Keratinocyte (primary cell): ENCODE measurements around the gene NLRP1.

Experiments
- EZH2 ChIP-seq: IDR thresholded peaks from one replicate; pipeline ENCODE4 v1.6.1; 2012; ENCODE audit warnings: inconsistent platforms, mild to moderate bottlenecking, low read length, moderate library complexity
- TF ChIP-seq, protein P1 (sequence below), 3 experiments: IDR thresholded peaks in 1 of 3; conservative IDR thresholded peaks in 1 of 3; optimal IDR thresholded peaks in 1 of 3; 2 replicates in 2 of 3; 3 replicates in 1 of 3; pipeline versions ENCODE3 to v1.5.1; 2011; ENCODE audit warnings: low read length in 3 of 3, mild to moderate bottlenecking in 3 of 3, moderate library complexity in 2 of 3, control low read depth in 1 of 3, inconsistent platforms in 1 of 3; ENCODE audit not compliant: insufficient read depth in 2 of 3; ENCODE audit errors: extremely low read depth in 1 of 3

DNA sequence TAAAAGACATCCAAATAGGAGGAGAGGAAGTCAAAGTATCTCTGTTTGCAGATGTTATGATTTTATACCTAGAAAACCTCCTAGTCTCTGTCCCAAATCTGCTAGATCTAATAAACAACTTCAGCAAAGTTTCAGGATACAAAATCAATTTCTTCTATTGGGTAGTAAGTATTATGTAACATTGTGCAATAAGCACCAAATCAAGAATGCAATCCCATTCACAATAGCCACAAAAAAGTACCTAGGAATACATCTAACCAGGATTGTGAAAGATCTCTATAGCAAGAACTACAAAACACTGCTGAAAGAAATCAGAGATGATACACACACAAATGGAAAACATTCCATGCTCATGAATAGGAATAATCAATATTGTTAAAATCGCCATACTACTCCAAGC is 13.0 kb downstream of the NLRP1 start:
- TF ChIP-seq, protein P1, sequence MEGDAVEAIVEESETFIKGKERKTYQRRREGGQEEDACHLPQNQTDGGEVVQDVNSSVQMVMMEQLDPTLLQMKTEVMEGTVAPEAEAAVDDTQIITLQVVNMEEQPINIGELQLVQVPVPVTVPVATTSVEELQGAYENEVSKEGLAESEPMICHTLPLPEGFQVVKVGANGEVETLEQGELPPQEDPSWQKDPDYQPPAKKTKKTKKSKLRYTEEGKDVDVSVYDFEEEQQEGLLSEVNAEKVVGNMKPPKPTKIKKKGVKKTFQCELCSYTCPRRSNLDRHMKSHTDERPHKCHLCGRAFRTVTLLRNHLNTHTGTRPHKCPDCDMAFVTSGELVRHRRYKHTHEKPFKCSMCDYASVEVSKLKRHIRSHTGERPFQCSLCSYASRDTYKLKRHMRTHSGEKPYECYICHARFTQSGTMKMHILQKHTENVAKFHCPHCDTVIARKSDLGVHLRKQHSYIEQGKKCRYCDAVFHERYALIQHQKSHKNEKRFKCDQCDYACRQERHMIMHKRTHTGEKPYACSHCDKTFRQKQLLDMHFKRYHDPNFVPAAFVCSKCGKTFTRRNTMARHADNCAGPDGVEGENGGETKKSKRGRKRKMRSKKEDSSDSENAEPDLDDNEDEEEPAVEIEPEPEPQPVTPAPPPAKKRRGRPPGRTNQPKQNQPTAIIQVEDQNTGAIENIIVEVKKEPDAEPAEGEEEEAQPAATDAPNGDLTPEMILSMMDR (optimal IDR thresholded peaks at IDR 0.05 in 1 of 3, IDR thresholded peaks at IDR 0.05 in 1 of 3, conservative IDR thresholded peaks at IDR 0.05 in 1 of 3; ENCODE audit: extremely low read depth in 1 of 3, insufficient read depth in 2 of 3, low read length in 3 of 3): no peak
- TF ChIP-seq EZH2: no peak
